Gastrocnemius medialis (tissue), 4 donors: ENCODE measurements around the gene TRIOBP.

Experiments used
- CTCF ChIP-seq, 5 experiments: fragments of 450-650 bp in 3 of 5; fragments of 200-600 bp in 2 of 5; sonication (generic) in 2 of 5; IDR thresholded peaks in 4 of 5; conservative IDR thresholded peaks in 1 of 5; 1 replicate in 4 of 5; 2 replicates in 1 of 5; pipeline ENCODE4 v1.5.1; 2016 to 2019; ENCODE audit warnings: antibody characterized with exemption in 5 of 5, mild to moderate bottlenecking in 3 of 5, moderate library complexity in 3 of 5
- POLR2A ChIP-seq, 2 donors: fragments of 450-650 bp; IDR thresholded peaks; one replicate each; pipeline ENCODE4 v1.6.1; 2017; ENCODE audit warnings: antibody characterized with exemption in 2 of 2, mild to moderate bottlenecking in 2 of 2, moderate library complexity in 2 of 2

- TF ChIP-seq CTCF (IDR thresholded peaks at IDR 0.05 in 4 of 5, conservative IDR thresholded peaks at IDR 0.05 in 1 of 5), result no peak
- TF ChIP-seq POLR2A (IDR thresholded peaks at IDR 0.05), result no peak
Observed at GRCh38 chr22:37803195-37803638, 106.4 kb downstream of the TRIOBP start.
